GM18498 (cell line): ENCODE measurements around the gene ITPK1.

Experiments used
- ATAC-seq: cut with Tn5 transposase; IDR thresholded peaks from one replicate; pipeline ENCODE4 v1.9.1; 2021; ENCODE audit warnings: mild to moderate bottlenecking, moderate library complexity; ENCODE audit not compliant: unreplicated experiment

The ITPK1 gene

DNA sequence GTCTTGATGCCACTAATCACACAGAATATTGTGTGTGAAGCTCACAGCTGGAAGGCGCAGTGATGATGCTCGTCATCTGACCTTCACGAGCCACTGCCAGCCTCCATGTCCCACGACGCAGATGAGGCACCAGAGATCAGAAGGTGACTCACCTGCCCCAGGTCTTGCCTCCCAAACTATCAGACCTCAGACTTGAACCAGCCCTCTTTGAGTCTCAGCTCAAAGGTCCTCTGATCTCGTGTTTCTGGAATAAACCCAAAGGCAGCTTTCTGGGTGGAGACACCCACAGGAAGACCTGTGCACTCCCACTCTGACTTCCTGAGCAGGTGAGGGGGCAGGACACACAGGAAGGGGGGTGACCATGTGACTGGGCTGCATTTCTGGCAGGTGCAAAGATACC, 212.4 kb downstream of the ITPK1 start:
- ATAC-seq: no peak

- no peak for ATAC-seq
Observed at GRCh38 chr14:92902726-92903125, 213.0 kb downstream of the ITPK1 start.

DNA sequence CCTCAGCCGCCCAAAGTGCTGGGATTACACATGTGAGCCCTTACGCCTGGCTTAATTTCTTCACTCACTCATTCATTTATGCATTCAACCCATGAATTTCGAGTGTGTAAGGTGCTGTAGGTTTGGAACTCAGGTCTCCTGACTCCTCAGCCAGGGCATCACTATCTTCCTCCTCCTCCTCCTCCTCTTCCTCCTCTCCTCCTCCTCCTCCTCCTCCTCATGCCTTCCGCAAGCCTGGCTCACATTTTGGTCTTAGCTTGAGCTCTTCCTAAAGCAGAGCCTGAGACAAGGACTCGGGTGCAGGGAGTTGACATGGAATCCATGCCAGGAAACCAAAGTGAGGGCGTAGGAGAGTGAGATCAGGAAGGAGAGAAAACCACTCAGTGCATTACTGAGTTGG, 213.5 kb downstream of the ITPK1 start:
- ATAC-seq: no peak

DNA sequence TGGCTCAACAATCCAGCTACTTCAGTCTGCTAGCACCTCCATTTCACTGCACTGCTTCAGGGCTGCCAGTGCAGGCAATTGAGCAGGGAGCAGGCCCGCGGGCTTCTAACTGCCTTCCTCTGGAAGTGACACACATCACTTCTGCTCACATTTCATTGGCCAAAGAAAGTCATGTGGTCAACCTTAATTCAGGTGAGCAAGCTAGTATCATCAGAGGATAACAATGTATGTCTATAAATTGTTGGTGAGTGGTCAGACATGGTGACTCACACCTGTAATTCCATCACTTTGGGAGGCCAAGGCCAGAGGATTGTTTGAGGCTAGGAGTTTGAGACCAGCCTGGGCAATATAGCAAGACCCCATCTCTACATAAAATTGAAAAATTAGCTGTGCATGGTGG, 215.1 kb downstream of the ITPK1 start:
- no peak for ATAC-seq

- no peak for ATAC-seq
Observed at GRCh38 chr14:92898566-92899131, 217.1 kb downstream of the ITPK1 start.

DNA sequence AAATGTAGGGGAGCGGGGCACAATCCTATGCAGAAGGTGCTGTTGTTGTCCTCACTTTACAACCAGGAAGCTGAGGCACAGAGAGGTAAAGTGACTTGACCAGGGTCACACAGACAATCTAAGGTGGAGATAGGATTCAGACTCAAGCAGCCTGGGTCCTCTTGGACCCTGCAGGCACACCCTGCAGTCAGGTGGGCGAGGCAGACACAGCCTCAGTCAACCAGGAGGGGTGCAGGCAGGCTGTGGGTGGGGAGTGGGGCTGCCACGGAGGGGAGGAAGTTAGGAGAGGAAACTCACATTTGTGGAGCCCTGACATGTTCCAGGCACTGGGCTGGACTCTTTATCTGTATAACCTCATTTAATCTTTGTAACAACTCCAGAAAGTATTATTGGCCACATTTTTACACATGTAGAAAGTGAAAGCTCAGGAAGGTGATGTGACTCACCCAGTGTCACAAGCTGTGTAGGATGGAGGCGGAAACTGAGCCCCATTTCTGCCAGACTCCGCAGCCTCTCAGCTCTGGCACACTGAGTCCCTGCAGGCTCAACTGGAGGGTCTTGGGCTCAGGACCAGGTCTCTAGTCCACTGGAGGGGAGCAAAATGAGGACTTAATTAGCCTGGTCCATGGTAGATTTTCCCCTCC, 217.7 kb downstream of the ITPK1 start:
- ATAC-seq: no peak

DNA sequence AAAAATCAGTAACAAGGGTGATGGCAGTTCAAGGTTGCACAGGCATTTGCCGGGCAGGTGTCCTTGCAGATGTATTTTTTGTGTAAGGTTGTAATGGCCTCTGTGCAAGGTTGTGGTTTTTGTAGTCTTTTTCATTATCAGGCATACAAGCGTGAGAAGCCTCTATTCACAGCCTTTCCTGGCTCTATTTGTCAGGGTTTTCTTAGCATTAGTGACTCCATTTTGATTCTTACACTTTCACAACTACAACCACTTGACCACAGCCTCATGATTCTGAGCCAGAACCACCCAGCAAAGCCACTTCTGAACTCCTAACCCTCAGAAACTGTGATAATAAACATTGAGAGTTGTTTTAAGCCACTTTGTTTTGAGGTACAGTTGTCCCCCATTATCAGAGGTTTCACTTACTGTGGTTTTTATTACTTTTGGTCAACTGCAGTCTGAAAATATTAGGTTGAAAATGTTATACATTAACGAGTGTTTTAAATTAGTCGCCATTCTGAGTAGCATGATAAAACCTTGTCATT, 220.3 kb downstream of the ITPK1 start:
- no peak for ATAC-seq

GRCh38 chr14:92892589-92892988, 223.1 kb downstream of the ITPK1 start:
- no peak for ATAC-seq

DNA sequence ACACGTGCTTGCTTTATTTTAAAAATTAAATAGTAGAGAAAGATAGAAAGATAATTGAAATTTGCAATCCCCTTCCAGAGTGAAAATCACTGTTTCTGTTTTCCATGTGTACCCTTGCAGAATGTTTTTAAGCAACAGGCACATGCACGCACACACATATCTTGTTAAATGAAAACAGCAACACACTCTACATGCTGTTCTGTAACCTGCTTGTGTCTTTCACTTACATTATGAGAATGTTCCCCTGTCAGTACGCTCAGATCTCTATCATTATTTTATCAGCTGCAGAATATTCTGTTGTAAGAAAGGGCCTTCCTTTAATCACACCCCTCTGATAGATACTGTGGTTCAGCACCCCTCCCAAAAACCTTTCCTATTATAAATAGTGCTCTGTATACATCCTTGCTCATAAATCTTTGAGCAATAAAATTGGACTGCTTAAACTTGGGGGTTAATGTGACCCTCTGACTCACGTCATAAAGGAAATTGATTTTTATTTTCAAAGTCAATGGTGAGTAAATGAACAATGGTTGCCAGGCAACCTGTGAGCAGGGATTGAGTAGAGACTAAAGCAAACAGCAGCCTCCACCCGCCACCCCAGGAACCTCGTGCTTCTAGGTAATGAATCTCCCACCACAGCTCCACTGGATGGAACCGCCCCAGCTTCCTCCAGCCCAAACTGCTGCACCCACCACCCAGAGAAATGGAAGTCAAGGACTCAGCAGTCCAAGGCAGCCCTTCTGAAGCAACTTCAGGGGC, 224.7 kb downstream of the ITPK1 start:
- ATAC-seq: no peak

DNA sequence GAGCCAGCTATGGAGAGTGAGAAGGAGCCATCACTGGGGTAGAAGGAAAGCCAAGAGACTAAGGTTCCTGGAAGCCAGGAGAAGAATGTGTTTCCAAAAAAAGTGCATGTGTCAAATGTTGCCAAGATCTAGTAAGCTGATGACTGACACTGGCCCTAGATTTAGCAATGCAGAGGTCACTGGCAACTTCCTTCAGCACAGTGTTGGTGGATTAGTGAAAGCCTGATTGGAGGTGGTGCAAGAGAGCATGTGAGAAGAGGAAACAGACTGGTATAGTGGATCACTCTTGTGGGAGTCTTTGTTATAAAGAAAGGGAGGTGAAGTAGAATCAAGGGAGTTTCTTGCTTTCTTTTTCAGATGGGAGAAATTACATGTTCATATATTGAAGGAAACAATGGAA, 226.8 kb downstream of the ITPK1 start:
- ATAC-seq: no peak

- no peak for ATAC-seq
Observed at GRCh38 chr14:92887157-92887556, 228.6 kb downstream of the ITPK1 start.
